Left lung (tissue), 10 donors: ENCODE data around the gene TECPR1. TPM values are rescaled to one million over a fixed set of nuclear protein-coding genes. Genes with fewer than 3 reads are reported as not detected.

Experiments used
- ATAC-seq: fragments of 200-7000 bp; cut with Tn5 transposase; one replicate; pipeline ENCODE4 v1.9.1; 2020; ENCODE audit warnings: moderate library complexity
- DNase-seq, 4 donors: peaks; one replicate each; pipeline ENCODE4 v3.0.0-alpha.2; 2013 to 2020
- H3K27ac ChIP-seq, 2 donors: fragments of 200-600 bp; sonication (generic) in 1 of 2; one replicate each; pipeline versions ENCODE4 v1.5.0 to v1.8.0; 2020 to 2021
- H3K27me3 ChIP-seq, 2 donors: fragments of 200-600 bp; sonication (generic) in 1 of 2; one replicate each; pipeline versions ENCODE4 v1.5.0 to v1.8.0; 2020 to 2021
- H3K36me3 ChIP-seq, 2 donors: fragments of 200-600 bp; sonication (generic) in 1 of 2; one replicate each; pipeline versions ENCODE4 v1.5.0 to v1.8.0; 2020 to 2021
- H3K4me1 ChIP-seq, 2 donors: fragments of 200-600 bp; one replicate each; pipeline ENCODE4 v1.8.0; 2021
- H3K4me3 ChIP-seq, 2 donors: fragments of 200-600 bp; sonication (generic) in 1 of 2; one replicate each; pipeline versions ENCODE4 v1.5.0 to v1.8.0; 2020 to 2021; ENCODE audit warnings: mild to moderate bottlenecking in 1 of 2
- H3K9me3 ChIP-seq, 2 donors: fragments of 200-600 bp; sonication (generic) in 1 of 2; one replicate each; pipeline versions ENCODE4 v1.5.0 to v1.8.0; 2020 to 2021
- intact Hi-C, 2 donors: fragments of 100-400 bp; cut with DNase I; formaldehyde crosslinking; loops; one replicate each; pipeline versions ENCODE4 v1.11.2 to v1.14.2; 2022
- polyA plus RNA-seq, 6 donors: library from polyadenylated mRNA; unstranded; fragments of 120-200 nt; gene quantifications; one replicate each; pipeline ENCODE4 v1.2.1, GENCODE V29; 2013; ENCODE audit not compliant: insufficient read length in 6 of 6
- total RNA-seq, 2 donors: library from RNA; stranded (reverse); fragmentation: NEBNext Ultra II Directional; extraction: Animal tissue kit (Norgen Biotek cat#: 25700); gene quantifications; one replicate each; pipeline ENCODE4 v1.2.1, GENCODE V29; 2021
- TF ChIP-seq, protein P1 (sequence below), 2 donors: fragments of 200-600 bp; sonication (generic) in 1 of 2; IDR thresholded peaks; one replicate each; pipeline versions ENCODE4 v1.5.0 to v1.8.0; 2021; ENCODE audit warnings: antibody characterized with exemption in 2 of 2
- donor health status: DM: no; HTN: yes; CAD: no.
- donor health status: DM: no; HTN: no; CAD: no.

TECPR1 gene
- total and polyA plus RNA-seq, 8 donors = 24.5 to 67.4 (median 28.7) TPM

DNA sequence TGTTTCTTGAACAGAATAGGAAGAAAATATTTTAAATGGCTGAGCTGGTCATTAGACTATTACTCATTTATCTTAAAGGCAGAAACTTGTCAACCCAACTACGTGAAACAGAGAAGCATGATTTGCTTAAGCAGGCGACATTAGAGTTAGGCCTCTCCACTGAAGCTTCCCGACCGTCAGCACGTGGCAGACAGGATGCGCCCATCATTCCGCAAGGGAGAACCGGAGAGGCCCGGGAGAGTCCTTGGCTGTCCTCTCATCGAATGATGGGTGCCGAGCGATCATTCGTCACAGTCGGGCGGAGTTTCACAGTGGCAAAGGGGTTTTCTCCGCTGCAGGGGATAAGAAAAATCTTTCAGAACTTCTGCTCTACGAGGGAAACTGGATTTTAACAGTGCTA is 41.2 kb upstream of the TECPR1 start:
- Histone ChIP-seq H3K4me1 (peaks cover 2 to 30% of the 10 kb centered on the region in 2 donors), H3K27me3 (no peaks in the 10 kb centered on the region), H3K4me3 (no peak overlapping the region), H3K27ac (no peak overlapping the region), H3K9me3 (no peaks in the 10 kb centered on the region), H3K36me3 (peaks cover 0 to 87% of the 10 kb centered on the region in 2 donors)
- DNase-seq (no peak), ATAC-seq (no peak)
- intact Hi-C loops = loop anchor here in 1 of 2 donors (10.0 kb wide), 1 partner anchor 112 kb away; the partner anchor contains the start of gene BAIAP2L1
- TF ChIP-seq, protein P1, sequence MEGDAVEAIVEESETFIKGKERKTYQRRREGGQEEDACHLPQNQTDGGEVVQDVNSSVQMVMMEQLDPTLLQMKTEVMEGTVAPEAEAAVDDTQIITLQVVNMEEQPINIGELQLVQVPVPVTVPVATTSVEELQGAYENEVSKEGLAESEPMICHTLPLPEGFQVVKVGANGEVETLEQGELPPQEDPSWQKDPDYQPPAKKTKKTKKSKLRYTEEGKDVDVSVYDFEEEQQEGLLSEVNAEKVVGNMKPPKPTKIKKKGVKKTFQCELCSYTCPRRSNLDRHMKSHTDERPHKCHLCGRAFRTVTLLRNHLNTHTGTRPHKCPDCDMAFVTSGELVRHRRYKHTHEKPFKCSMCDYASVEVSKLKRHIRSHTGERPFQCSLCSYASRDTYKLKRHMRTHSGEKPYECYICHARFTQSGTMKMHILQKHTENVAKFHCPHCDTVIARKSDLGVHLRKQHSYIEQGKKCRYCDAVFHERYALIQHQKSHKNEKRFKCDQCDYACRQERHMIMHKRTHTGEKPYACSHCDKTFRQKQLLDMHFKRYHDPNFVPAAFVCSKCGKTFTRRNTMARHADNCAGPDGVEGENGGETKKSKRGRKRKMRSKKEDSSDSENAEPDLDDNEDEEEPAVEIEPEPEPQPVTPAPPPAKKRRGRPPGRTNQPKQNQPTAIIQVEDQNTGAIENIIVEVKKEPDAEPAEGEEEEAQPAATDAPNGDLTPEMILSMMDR (IDR thresholded peaks at IDR 0.05) = no peak

DNA sequence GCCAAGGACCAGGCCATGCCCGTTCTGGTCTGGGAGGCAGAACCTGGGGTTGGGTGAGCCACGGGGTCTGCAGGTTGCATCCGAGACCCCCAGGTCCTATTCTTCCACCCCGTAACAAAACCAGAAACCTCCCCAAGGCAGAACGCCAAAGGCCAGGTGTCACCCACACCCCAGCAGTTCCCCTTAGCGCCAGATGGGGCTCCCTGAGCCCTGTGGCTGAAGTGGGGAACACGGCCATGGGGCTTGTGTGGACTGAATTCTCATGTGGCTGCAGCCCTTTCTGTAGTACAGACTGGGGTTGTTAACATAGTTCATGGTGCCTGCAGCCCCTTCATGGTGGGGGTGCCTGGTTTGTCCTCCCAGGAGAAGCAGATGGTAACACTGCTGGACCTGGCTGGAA is 39.7 kb upstream of the TECPR1 start:
- DNase-seq = no peak
- Histone ChIP-seq H3K4me3 (no peak overlapping the region), H3K9me3 (no peaks in the 10 kb centered on the region), H3K4me1 (peaks cover 17 to 46% of the 10 kb centered on the region in 2 donors), H3K27ac (no peak overlapping the region), H3K36me3 (peaks cover 0 to 97% of the 10 kb centered on the region in 2 donors), H3K27me3 (no peaks in the 10 kb centered on the region)
- TF ChIP-seq, protein P1 (IDR thresholded peaks at IDR 0.05) = peak in 1 of 2 donors; percentile 18
- ATAC-seq = no peak
- intact Hi-C loops = loop anchor here in 1 of 2 donors (10.0 kb wide), 1 partner anchor 113 kb away; the partner anchor contains the start of gene BAIAP2L1

DNA sequence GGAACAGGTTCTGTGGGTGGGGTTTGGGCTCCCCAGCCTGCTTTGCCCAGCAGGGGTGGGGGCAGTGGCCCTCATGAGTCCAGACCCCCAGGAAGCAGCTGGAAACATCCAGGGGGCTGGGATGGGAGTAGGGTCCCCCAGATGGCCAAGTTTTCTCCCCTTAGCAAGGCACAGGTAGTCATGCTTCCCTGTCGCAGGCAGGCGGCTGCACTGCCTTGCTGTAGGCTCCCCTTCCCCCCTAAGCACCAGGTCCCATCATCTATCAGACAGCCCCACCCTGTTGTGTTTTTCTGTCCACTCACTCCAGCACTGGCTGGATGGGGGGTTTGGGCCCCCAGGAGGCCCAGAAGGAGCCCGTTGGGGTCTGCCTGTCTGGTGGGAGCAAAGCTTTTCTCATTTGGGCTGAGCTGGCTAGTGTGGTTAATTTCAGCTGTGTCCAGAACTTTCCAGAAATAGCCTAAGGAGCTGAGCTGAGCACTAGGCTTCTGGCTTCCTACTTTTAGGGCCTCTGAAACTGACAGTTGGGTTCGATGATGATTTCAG is 37.4 kb upstream of the TECPR1 start:
- no peaks in the 10 kb centered on the region for H3K27me3 ChIP-seq
- DNase-seq = no peak
- intact Hi-C loops = no loop called here
- H3K36me3 ChIP-seq = peaks cover 0 to 97% of the 10 kb centered on the region in 2 donors
- H3K4me1 ChIP-seq = peaks cover 40 to 69% of the 10 kb centered on the region in 2 donors
- H3K4me3 ChIP-seq = no peak overlapping the region
- no peaks in the 10 kb centered on the region for H3K9me3 ChIP-seq
- H3K27ac ChIP-seq = peak overlapping the region; percentile 33 to 42
- TF ChIP-seq, protein P1 (IDR thresholded peaks at IDR 0.05) = no peak
- no peak for ATAC-seq

DNA sequence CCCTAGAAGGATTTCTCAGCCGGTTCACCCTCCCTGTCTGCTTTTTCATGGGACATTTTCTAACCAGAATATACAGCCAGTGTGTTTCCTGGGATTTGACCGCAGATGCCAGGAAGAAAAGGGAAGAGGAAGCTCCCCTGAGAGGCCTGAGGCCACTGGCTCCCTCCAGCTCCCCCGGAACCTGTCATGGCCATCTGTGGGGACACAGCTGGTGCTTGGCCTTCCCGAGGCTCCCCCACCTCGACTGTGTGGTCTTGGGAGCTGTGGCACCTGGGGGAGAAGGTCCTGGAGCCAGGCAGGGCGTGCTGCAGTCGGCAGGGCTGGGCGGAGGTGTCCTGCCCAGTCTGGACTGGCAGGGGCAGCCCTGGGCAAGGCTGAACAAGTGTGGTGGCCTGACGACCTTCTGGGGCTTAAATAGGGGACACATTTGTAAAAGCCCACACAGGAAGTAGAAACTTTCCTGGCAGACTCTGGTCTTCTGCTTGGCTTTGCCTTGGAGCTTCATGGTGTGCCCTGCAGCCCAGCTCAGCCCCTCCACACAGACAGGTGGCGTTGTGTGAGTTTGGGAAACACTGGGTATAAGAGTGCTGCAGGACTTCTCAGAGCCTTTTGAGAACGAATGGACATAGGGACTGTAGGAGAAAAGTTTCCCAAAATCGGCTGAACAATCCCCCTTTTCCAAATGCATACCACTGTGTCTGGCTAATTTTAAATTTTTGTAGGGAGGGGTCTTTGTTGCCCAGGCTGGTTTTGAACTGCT is 36.2 kb upstream of the TECPR1 start:
- Histone ChIP-seq H3K9me3 (no peaks in the 10 kb centered on the region), H3K4me3 (peak overlapping the region in 1 of 2 donors; percentile 79), H3K27me3 (no peaks in the 10 kb centered on the region), H3K36me3 (peaks cover 0 to 97% of the 10 kb centered on the region in 2 donors), H3K4me1 (peaks cover 41 to 67% of the 10 kb centered on the region in 2 donors), H3K27ac (peak overlapping the region; percentile 95 to 97)
- no peak for ATAC-seq
- intact Hi-C loops = no loop called here
- TF ChIP-seq, protein P1 (IDR thresholded peaks at IDR 0.05) = no peak
- DNase-seq = no peak

DNA sequence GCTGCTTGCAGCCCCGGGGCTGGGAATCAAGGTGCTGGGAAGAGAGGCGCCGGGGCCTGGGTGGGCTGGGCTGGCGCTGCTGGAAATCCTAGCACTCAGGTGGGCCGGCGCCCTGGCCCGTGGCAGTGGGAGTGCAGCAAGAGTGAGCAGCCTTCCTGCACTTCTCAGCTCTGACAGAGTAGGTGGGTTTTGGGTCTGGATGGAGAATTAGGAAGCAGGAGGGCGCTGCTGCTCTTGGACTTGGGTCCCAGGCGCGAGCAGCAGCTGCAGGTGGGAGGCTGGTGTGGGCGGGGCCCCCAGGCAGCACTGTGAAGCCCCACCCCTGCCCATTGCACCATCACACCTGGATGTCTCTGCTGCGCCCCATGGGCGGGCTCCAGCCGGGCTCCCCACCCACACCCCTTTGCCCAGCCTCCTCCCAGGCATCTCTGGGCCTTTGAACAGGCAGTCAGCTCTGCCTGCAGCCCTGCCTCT is 35.5 kb upstream of the TECPR1 start:
- H3K4me1 ChIP-seq = peaks cover 41 to 67% of the 10 kb centered on the region in 2 donors
- peak overlapping the region in 1 of 2 donors; percentile 79 for H3K4me3 ChIP-seq
- DNase-seq = peak in 2 of 4 donors; percentile 78 to 89
- peak overlapping the region; percentile 95 to 97 for H3K27ac ChIP-seq
- peaks cover 0 to 97% of the 10 kb centered on the region in 2 donors for H3K36me3 ChIP-seq
- H3K27me3 ChIP-seq = no peaks in the 10 kb centered on the region
- no peaks in the 10 kb centered on the region for H3K9me3 ChIP-seq
- TF ChIP-seq, protein P1 (IDR thresholded peaks at IDR 0.05) = no peak
- intact Hi-C loops = no loop called here
- peak; percentile 31 for ATAC-seq
